ENCODE results near the gene ALS2. TPM values are rescaled to one million over a fixed set of nuclear protein-coding genes. Genes with fewer than 3 reads are reported as not detected.

Gene ALS2
- total RNA-seq, 2 donors from 2014 or later: 14.8 to 16.3 TPM

- Histone ChIP-seq H3K4me3 (no peak overlapping the region), H3K4me1 (replicated peaks) (no peaks in the 10 kb centered on the region), H3K36me3 (no peaks in the 10 kb centered on the region), H3K27ac (no peak overlapping the region), H3K9me3 (no peaks in the 10 kb centered on the region), H3K27me3 (replicated peaks; ENCODE audit: insufficient read depth) (no peaks in the 10 kb centered on the region)
- TF ChIP-seq CTCF (IDR thresholded peaks at IDR 0.05) (no peak), POLR2AphosphoS5 (IDR thresholded peaks at IDR 0.05) (no peak), POLR2A (IDR thresholded peaks at IDR 0.05) (no peak)
- no peak for DNase-seq (ENCODE audit: low spot score)
- 40% methylated on average over 2 of the region's 2 CpGs for WGBS
- intact Hi-C loops (cut with DNase I): no loop called here
These were observed 82.8 kb downstream of the ALS2 start for GRCh38 chr2:201697899-201698298.

GRCh38 chr2:201696151-201696659, 84.5 kb downstream of the ALS2 start:
- no peaks in the 10 kb centered on the region for H3K27me3 ChIP-seq (replicated peaks; ENCODE audit: insufficient read depth)
- H3K36me3 ChIP-seq: no peaks in the 10 kb centered on the region
- H3K27ac ChIP-seq: no peak overlapping the region
- H3K4me1 ChIP-seq (replicated peaks): no peaks in the 10 kb centered on the region
- DNase-seq (ENCODE audit: low spot score): no peak
- no peak overlapping the region for H3K4me3 ChIP-seq
- TF ChIP-seq POLR2AphosphoS5 (IDR thresholded peaks at IDR 0.05) (no peak), CTCF (IDR thresholded peaks at IDR 0.05) (no peak), POLR2A (IDR thresholded peaks at IDR 0.05) (no peak)
- intact Hi-C loops (cut with DNase I): no loop called here
- 54% methylated on average over 6 of the region's 6 CpGs for WGBS
- H3K9me3 ChIP-seq: no peaks in the 10 kb centered on the region

GRCh38 chr2:201685156-201685555, 95.6 kb downstream of the ALS2 start:
- intact Hi-C loops (cut with DNase I): no loop called here
- H3K9me3 ChIP-seq: no peaks in the 10 kb centered on the region
- no peak for TF ChIP-seq POLR2AphosphoS5 (IDR thresholded peaks at IDR 0.05)
- no peak for TF ChIP-seq CTCF (IDR thresholded peaks at IDR 0.05)
- TF ChIP-seq POLR2A (IDR thresholded peaks at IDR 0.05): no peak
- no peak for DNase-seq (ENCODE audit: low spot score)
- H3K27me3 ChIP-seq (replicated peaks; ENCODE audit: insufficient read depth): no peaks in the 10 kb centered on the region
- no peaks in the 10 kb centered on the region for H3K36me3 ChIP-seq
- no peak overlapping the region for H3K27ac ChIP-seq
- 86% methylated on average over 3 of the region's 3 CpGs for WGBS
- H3K4me3 ChIP-seq: no peak overlapping the region
- H3K4me1 ChIP-seq (replicated peaks): no peaks in the 10 kb centered on the region

GRCh38 chr2:201680743-201681142, 100.0 kb downstream of the ALS2 start:
- intact Hi-C loops (cut with DNase I): no loop called here
- H3K27me3 ChIP-seq (replicated peaks; ENCODE audit: insufficient read depth): no peaks in the 10 kb centered on the region
- no peaks in the 10 kb centered on the region for H3K9me3 ChIP-seq
- H3K36me3 ChIP-seq: no peaks in the 10 kb centered on the region
- 47% methylated on average over 9 of the region's 9 CpGs for WGBS
- H3K4me1 ChIP-seq (replicated peaks): no peaks in the 10 kb centered on the region
- no peak for DNase-seq (ENCODE audit: low spot score)
- no peak overlapping the region for H3K4me3 ChIP-seq
- TF ChIP-seq CTCF (IDR thresholded peaks at IDR 0.05) (no peak), POLR2AphosphoS5 (IDR thresholded peaks at IDR 0.05) (no peak), POLR2A (IDR thresholded peaks at IDR 0.05) (no peak)
- no peak overlapping the region for H3K27ac ChIP-seq

GRCh38 chr2:201678401-201678800, 102.3 kb downstream of the ALS2 start:
- Histone ChIP-seq H3K36me3 (no peaks in the 10 kb centered on the region), H3K27ac (no peak overlapping the region), H3K4me3 (no peak overlapping the region), H3K4me1 (replicated peaks) (no peaks in the 10 kb centered on the region), H3K9me3 (no peaks in the 10 kb centered on the region), H3K27me3 (replicated peaks; ENCODE audit: insufficient read depth) (no peaks in the 10 kb centered on the region)
- WGBS: 74% methylated on average over 6 of the region's 6 CpGs
- no peak for TF ChIP-seq CTCF (IDR thresholded peaks at IDR 0.05)
- no peak for TF ChIP-seq POLR2AphosphoS5 (IDR thresholded peaks at IDR 0.05)
- no peak for TF ChIP-seq POLR2A (IDR thresholded peaks at IDR 0.05)
- DNase-seq (ENCODE audit: low spot score): no peak
- intact Hi-C loops (cut with DNase I): no loop called here

All from prostate gland (tissue), 2 donors.